ENCODE measurements around the gene AOPEP. TPM values are rescaled to one million over a fixed set of nuclear protein-coding genes. Genes with fewer than 3 reads are reported as not detected.

The AOPEP gene
- total RNA-seq, 1 experiment from 2014 or later: 15.0 TPM

GRCh38 chr9:95103281-95103771, 376.8 kb downstream of the AOPEP start:
- peak; percentile 77 for DNase-seq
- Histone ChIP-seq H3K9me3 (ENCODE audit: control insufficient read depth, low read depth, low read length) (no peaks in the 10 kb centered on the region), H2BK12ac (ENCODE audit: insufficient read length, low read depth, low read length) (no peak overlapping the region), H3K27ac (ENCODE audit: insufficient read length, low read depth, low read length) (no peak overlapping the region), H4K20me1 (ENCODE audit: control insufficient read depth, insufficient read depth, insufficient read length) (no peaks in the 10 kb centered on the region), H3K23ac (ENCODE audit: insufficient read length, low read depth, low read length) (no peak overlapping the region), H2AFZ (ENCODE audit: low read length) (no peak overlapping the region), H3T11ph (ENCODE audit: low read length) (no peak overlapping the region), H3K79me2 (ENCODE audit: insufficient read depth, low read length) (no peaks in the 10 kb centered on the region), H2BK20ac (ENCODE audit: low read depth, low read length, poor library complexity, severe bottlenecking) (no peak overlapping the region), H3K4me1 (ENCODE audit: insufficient read depth, low read length) (no peaks in the 10 kb centered on the region), H3K14ac (ENCODE audit: insufficient read depth, low read length) (no peak overlapping the region), H3K4ac (ENCODE audit: low read depth, low read length) (no peak overlapping the region), H2BK120ac (ENCODE audit: low read depth, low read length, poor library complexity, severe bottlenecking) (no peak overlapping the region), H3K56ac (ENCODE audit: insufficient read length, low read depth, low read length) (no peak overlapping the region), H4K8ac (replicated peaks; ENCODE audit: insufficient read length, low read depth, low read length) (no peak overlapping the region), H3K18ac (ENCODE audit: insufficient read length, low read depth, low read length) (no peak overlapping the region), H2BK5ac (ENCODE audit: insufficient read length, low read length) (no peak overlapping the region), H3K9ac (ENCODE audit: extremely low read depth, insufficient read length, low read length) (no peak overlapping the region), H3K27me3 (ENCODE audit: insufficient read depth, low read length) (no peaks in the 10 kb centered on the region), H3K23me2 (ENCODE audit: insufficient read length, low read depth, low read length, poor library complexity, severe bottlenecking) (no peaks in the 10 kb centered on the region), H4K91ac (ENCODE audit: insufficient read length, low read depth, low read length) (no peak overlapping the region), H2AK5ac (ENCODE audit: insufficient read length, low read length) (no peak overlapping the region), H3K4me2 (ENCODE audit: insufficient read depth, insufficient read length, low read length) (no peak overlapping the region), H4K5ac (ENCODE audit: insufficient read length, low read depth, low read length) (no peak overlapping the region), H2BK15ac (ENCODE audit: low read depth, low read length) (no peak overlapping the region), H3K79me1 (ENCODE audit: insufficient read depth, low read depth, low read length, poor library complexity, severe bottlenecking) (no peaks in the 10 kb centered on the region)
- Mint-ChIP-seq H3K9me3 (no peaks in the 10 kb centered on the region), H3K36me3 (ENCODE audit: insufficient read depth in 1 of 3, low read depth in 3 of 3) (peaks cover 0 to 5% (median 2%) of the 10 kb centered on the region in 3 experiments; a peak in 3 of 7 replicates), H3K4me3 (no peak overlapping the region; a peak in 1 of 5 replicates), H3K27me3 (ENCODE audit: low read depth) (no peaks in the 10 kb centered on the region), H3K27ac (peak overlapping the region; percentile 56 to 94 (median 89); a peak in 4 of 7 replicates), H3K4me1 (peaks cover 9% of the 10 kb centered on the region in 2 experiments)
- TF ChIP-seq CTCF (conservative IDR thresholded peaks at IDR 0.05): peak; percentile 52; the same call in 2 of the 3 replicates
- WGBS (ENCODE audit: extremely low coverage, insufficient read length, low lambda C conversion rate): no CpG with 5 or more reads among the region's 15 CpGs
